ENCODE data around the gene KIAA0232. TPM values are rescaled to one million over a fixed set of nuclear protein-coding genes. Genes with fewer than 3 reads are reported as not detected.

The KIAA0232 gene
- total and polyA plus RNA-seq, 9 of the 15 experiments (the other 6 are each of a cell fraction or from before 2014, with no cell fraction given) = 3.5 to 17.4 (median 13.0) TPM

DNA sequence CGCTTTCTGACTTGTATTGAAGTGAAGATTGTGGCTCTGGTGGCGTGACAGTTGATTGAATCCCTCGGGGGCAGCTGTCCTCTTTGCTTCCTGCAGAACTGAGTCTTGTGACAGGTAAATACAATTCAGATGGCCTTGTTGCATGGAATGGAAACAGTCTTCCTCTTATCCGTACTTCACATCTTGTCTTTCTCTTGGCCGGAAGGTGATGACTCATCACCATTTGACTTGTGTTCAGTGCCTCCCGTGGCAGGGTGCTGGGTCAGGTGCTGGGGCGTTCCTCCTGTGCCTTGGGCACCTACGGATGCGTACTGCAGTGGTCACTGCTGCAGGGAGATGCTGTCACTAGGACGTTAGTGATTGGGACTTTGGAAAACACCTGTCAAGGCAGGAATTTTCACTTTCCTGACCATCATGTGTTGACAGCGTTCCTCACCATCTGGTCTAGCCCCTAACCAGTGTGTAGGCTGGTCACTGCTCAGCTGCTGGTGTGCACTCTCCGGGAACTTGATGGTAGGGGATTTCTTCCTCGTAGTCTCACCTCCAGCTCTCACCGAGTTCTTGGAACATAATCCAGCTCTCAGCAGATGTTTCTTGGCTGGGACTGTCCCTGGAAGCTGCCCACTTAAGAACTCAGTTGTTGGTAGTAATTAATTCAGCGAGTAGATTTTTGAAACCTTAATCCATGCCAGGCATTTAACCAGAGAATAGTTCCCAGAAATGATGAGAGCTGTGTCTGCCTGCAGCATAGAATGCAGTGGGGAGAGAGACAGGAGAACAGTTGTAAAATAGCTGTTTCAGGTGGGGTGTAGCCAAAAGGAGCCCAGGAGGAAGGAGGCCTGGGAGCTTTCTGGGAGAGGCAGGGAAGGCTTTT is 134.3 kb downstream of the KIAA0232 start (continued):
- TF ChIP-seq CHD7 (IDR thresholded peaks at IDR 0.05; ENCODE audit: low read depth, low read length) (no peak), L3MBTL2 (IDR thresholded peaks at IDR 0.05) (peak; percentile 56; the same call in 1 of the 2 replicates), MYC (IDR thresholded peaks at IDR 0.05; ENCODE audit: low read depth, low read length) (peak; percentile 76; the same call in 1 of the 2 replicates), MYC (CRISPR knock-in tag; IDR thresholded peaks at IDR 0.05; ENCODE audit: borderline replicate concordance, low read depth) (peak; percentile 38; the same call in 1 of the 2 replicates), NFIX (CRISPR knock-in tag; IDR thresholded peaks at IDR 0.05; ENCODE audit: low read depth) (no peak), CXXC5 (CRISPR knock-in tag; IDR thresholded peaks at IDR 0.05) (peak; percentile 88), MTA2 (IDR thresholded peaks at IDR 0.05; ENCODE audit: low read depth) (peak; percentile 84), CAMTA2 (CRISPR knock-in tag; conservative IDR thresholded peaks at IDR 0.05) (no peak), JUN (IDR thresholded peaks at IDR 0.05; ENCODE audit: borderline replicate concordance, low read depth, low read length) (peak; percentile 98), JUN (CRISPR knock-in tag; IDR thresholded peaks at IDR 0.05; ENCODE audit: borderline replicate concordance) (no peak), MAFG (tag; conservative IDR thresholded peaks at IDR 0.05) (peak; percentile 99), RB1 (IDR thresholded peaks at IDR 0.05; ENCODE audit: low read depth) (peak; percentile 10; the same call in 1 of the 2 replicates)
- TF ChIP-seq, protein P1, sequence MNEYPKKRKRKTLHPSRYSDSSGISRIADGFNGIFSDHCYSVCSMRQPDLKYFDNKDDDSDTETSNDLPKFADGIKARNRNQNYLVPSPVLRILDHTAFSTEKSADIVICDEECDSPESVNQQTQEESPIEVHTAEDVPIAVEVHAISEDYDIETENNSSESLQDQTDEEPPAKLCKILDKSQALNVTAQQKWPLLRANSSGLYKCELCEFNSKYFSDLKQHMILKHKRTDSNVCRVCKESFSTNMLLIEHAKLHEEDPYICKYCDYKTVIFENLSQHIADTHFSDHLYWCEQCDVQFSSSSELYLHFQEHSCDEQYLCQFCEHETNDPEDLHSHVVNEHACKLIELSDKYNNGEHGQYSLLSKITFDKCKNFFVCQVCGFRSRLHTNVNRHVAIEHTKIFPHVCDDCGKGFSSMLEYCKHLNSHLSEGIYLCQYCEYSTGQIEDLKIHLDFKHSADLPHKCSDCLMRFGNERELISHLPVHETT (CRISPR knock-in tag; conservative IDR thresholded peaks at IDR 0.05 in 1 of 2, IDR thresholded peaks at IDR 0.05 in 1 of 2) = peak in 1 of 2 experiments; percentile 63; a peak in 1 of 4 replicates

All from K562 (cell line).